ENCODE results near the gene OSBPL8.

Gene OSBPL8

DNA sequence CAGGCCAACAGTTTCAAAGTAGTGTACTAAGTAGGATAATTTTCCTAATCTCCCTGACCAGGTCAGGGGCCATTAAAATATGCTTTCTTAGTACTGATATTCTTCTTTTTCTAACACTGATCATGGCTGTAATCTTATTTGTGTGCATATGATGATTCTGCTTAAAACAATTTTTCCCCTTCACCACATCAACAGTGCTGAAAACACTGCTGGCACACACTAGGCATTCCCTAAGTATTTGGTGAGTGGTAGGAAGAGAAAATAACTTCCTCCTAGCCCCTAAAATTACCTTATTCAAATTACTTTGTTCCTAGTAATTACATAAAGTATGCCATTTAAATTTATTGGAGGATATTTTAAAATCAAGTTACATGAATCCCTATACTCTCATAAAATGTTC is 161.5 kb downstream of the OSBPL8 start:
- no peak for TF ChIP-seq ZNF239 (tag by site-specific recombination; IDR thresholded peaks at IDR 0.05)
- TF ChIP-seq GLI4 (tag by site-specific recombination; IDR thresholded peaks at IDR 0.05) = no peak
- TF ChIP-seq ZNF560 (tag by site-specific recombination; IDR thresholded peaks at IDR 0.05; ENCODE audit: borderline replicate concordance) = no peak
- no peak for TF ChIP-seq ZNF555 (tag by site-specific recombination; conservative IDR thresholded peaks at IDR 0.05)
- TF ChIP-seq GFI1B (tag by site-specific recombination; IDR thresholded peaks at IDR 0.05) = no peak
- no peak for TF ChIP-seq ZNF549 (tag by site-specific recombination; IDR thresholded peaks at IDR 0.05)
- no peak overlapping the region for H3K27ac ChIP-seq (ENCODE audit: extremely low read depth, low read depth, low read length)
- no peak overlapping the region for H3K4me3 ChIP-seq (ENCODE audit: low read depth, low read length)
- peaks cover 5% of the 10 kb centered on the region; the same call in 1 of the 2 replicates for H3K4me1 ChIP-seq (ENCODE audit: control insufficient read depth, insufficient read depth, low read length)
- H3K9me3 ChIP-seq (ENCODE audit: control insufficient read depth, insufficient read depth, low read depth, low read length) = no peaks in the 10 kb centered on the region
- ChIA-PET CTCF (no interaction called here), POLR2A (no interaction called here)
- peaks cover 0 to 17% of the 10 kb centered on the region in 2 experiments; a peak in 2 of 3 replicates for H3K36me3 ChIP-seq (ENCODE audit: control insufficient read depth in 2 of 2, insufficient read depth in 1 of 2, low read length in 2 of 2)

DNA sequence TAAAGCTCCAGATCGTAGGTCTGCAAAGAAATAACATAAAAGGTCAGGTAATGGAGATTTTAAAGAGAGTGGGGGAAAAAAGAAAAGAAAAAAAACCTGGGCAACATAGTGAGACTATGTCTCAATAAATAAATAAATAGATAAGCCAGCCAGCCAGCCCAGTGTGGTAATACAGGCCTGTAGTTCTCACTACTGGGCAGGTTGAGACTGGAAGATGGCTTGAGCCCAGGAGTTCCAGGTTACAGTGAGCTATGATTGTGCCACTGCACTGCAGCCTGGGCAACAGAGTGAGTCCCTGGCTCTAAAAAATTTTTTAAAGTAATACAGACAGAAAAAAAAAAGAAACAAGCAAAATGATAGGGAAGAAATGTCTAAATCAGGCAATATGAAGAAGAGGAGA is 168.1 kb downstream of the OSBPL8 start:
- TF ChIP-seq ZNF571 (tag by site-specific recombination; IDR thresholded peaks at IDR 0.05) (no peak), KLF7 (tag by site-specific recombination; IDR thresholded peaks at IDR 0.05; ENCODE audit: borderline replicate concordance) (no peak), ZNF624 (tag by site-specific recombination; IDR thresholded peaks at IDR 0.05) (no peak), ZSCAN16 (tag by site-specific recombination; IDR thresholded peaks at IDR 0.05) (no peak), MEIS1 (CRISPR knock-in tag; IDR thresholded peaks at IDR 0.05; ENCODE audit: borderline replicate concordance) (no peak)
- no peaks in the 10 kb centered on the region for H3K9me3 ChIP-seq (ENCODE audit: control insufficient read depth, insufficient read depth, low read depth, low read length)
- POLR2A ChIA-PET = no interaction called here
- H3K27ac ChIP-seq (ENCODE audit: extremely low read depth, low read depth, low read length) = no peak overlapping the region
- peaks cover 3 to 25% of the 10 kb centered on the region in 2 experiments for H3K36me3 ChIP-seq (ENCODE audit: control insufficient read depth in 2 of 2, insufficient read depth in 1 of 2, low read length in 2 of 2)
- CTCF ChIA-PET = interaction anchor here (0.7 kb wide), 1 partner anchor 1362 kb away, joined by 3 read pairs; no protein-coding TSS in a partner anchor
- peaks cover 8% of the 10 kb centered on the region for H3K4me1 ChIP-seq (ENCODE audit: control insufficient read depth, insufficient read depth, low read length)
- no peak overlapping the region for H3K4me3 ChIP-seq (ENCODE audit: low read depth, low read length)

DNA sequence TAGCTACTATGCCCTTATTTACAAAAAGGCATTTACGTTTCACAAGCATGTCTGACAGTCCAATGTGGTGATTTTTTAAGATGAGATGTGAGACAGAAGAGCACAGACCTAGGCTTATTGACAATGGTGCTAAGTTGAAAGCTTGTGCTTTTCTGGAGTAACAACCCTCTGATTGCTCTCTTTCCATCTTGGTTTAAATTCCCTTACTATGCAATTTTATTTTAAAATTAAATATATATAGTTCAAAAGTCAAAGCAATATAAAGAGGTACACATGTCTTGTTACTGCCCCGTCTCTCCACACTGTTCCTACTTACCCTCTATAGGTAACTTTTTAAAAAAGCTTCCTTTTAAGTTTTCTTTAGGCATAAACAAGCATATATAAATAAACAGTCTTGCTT is 172.0 kb downstream of the OSBPL8 start:
- ChIA-PET CTCF (interaction anchor here (0.6 to 1.1 kb wide), 2 partner anchors 69 to 623 kb away, joined by 4 to 6 read pairs; no protein-coding TSS in a partner anchor), POLR2A (no interaction called here)
- H3K9me3 ChIP-seq (ENCODE audit: control insufficient read depth, insufficient read depth, low read depth, low read length) = no peaks in the 10 kb centered on the region
- H3K4me3 ChIP-seq (ENCODE audit: low read depth, low read length) = no peak overlapping the region
- H3K36me3 ChIP-seq (ENCODE audit: control insufficient read depth in 2 of 2, insufficient read depth in 1 of 2, low read length in 2 of 2) = peaks cover 3 to 34% of the 10 kb centered on the region in 2 experiments; a peak in 2 of 3 replicates
- peaks cover 8% of the 10 kb centered on the region for H3K4me1 ChIP-seq (ENCODE audit: control insufficient read depth, insufficient read depth, low read length)
- TF ChIP-seq ZNF157 (tag by site-specific recombination; IDR thresholded peaks at IDR 0.05) (no peak), GLI2 (tag by site-specific recombination; IDR thresholded peaks at IDR 0.05; ENCODE audit: borderline replicate concordance, low read depth) (no peak), ZXDB (tag by site-specific recombination; IDR thresholded peaks at IDR 0.05) (no peak), SETDB1 (IDR thresholded peaks at IDR 0.05; ENCODE audit: insufficient read length, low read length) (no peak), ZNF837 (tag by site-specific recombination; IDR thresholded peaks at IDR 0.05) (no peak)
- TF ChIP-seq, protein P1, sequence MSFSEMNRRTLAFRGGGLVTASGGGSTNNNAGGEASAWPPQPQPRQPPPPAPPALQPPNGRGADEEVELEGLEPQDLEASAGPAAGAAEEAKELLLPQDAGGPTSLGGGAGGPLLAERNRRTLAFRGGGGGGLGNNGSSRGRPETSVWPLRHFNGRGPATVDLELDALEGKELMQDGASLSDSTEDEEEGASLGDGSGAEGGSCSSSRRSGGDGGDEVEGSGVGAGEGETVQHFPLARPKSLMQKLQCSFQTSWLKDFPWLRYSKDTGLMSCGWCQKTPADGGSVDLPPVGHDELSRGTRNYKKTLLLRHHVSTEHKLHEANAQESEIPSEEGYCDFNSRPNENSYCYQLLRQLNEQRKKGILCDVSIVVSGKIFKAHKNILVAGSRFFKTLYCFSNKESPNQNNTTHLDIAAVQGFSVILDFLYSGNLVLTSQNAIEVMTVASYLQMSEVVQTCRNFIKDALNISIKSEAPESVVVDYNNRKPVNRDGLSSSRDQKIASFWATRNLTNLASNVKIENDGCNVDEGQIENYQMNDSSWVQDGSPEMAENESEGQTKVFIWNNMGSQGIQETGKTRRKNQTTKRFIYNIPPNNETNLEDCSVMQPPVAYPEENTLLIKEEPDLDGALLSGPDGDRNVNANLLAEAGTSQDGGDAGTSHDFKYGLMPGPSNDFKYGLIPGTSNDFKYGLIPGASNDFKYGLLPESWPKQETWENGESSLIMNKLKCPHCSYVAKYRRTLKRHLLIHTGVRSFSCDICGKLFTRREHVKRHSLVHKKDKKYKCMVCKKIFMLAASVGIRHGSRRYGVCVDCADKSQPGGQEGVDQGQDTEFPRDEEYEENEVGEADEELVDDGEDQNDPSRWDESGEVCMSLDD (tag by site-specific recombination; IDR thresholded peaks at IDR 0.05) = no peak
- TF ChIP-seq, protein P2, sequence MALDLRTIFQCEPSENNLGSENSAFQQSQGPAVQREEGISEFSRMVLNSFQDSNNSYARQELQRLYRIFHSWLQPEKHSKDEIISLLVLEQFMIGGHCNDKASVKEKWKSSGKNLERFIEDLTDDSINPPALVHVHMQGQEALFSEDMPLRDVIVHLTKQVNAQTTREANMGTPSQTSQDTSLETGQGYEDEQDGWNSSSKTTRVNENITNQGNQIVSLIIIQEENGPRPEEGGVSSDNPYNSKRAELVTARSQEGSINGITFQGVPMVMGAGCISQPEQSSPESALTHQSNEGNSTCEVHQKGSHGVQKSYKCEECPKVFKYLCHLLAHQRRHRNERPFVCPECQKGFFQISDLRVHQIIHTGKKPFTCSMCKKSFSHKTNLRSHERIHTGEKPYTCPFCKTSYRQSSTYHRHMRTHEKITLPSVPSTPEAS (tag by site-specific recombination; IDR thresholded peaks at IDR 0.05) = no peak
- H3K27ac ChIP-seq (ENCODE audit: extremely low read depth, low read depth, low read length) = no peak overlapping the region

Data from HEK293 (cell line).